Stimulated activated CD8-positive, alpha-beta memory T cell treated with anti-CD3 and anti-CD28 coated beads, Interleukin-4, amount 100 ng/mL, for 48 hours (primary cell): ENCODE measurements around the gene ATP2A2.

Experiments used
- DNase-seq: peaks from one replicate; pipeline ENCODE4 v3.0.0-alpha.2; 2020

ATP2A2 gene

DNA sequence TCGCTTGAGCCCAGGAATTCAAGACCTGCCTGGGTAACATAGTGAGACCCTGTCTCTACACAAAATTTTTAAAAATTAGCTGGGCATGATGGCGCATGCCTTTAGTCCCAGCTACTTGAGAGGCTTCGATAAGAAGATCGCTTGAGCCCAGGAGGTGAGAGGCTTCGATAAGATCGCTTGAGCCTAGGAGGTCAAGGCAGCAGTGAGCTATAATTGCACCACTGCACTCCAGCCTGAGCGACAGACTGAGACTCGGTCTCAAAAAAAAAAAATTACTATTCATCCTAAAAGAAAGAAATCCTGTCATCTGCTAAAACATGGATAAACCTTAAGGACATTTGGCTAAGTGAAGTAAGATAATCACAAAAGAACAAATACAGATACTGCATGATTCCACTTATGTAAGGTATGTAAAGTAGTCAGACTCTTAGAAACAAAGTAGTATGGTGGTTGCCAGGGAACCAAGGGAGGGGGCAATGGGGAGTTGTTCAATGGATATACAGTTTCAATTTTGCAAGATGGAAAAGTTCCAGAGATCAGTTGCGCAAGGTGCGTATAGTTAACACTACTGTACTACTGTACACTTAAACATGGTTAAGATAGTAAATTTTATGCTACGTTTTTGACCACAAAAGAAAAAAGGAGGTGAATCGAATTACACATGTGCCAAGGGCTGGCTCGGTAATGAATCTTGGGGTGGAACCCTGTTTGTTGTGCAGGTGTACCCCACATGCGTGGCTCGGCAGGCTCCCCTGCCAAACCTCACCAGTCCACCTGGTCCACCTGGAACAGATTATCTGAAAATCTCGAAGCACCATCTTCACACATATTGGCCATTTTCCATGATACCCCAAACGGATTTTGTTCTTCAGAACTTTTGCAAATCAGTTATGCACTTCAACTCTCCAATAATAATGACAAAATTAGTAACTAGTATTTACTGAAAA is 18.3 kb upstream of the ATP2A2 start:
- DNase-seq: no peak

- no peak for DNase-seq
Observed at GRCh38 chr12:110266381-110266960, 14.6 kb upstream of the ATP2A2 start.

- no peak for DNase-seq
Observed at GRCh38 chr12:110266980-110267620, 13.9 kb upstream of the ATP2A2 start.

DNA sequence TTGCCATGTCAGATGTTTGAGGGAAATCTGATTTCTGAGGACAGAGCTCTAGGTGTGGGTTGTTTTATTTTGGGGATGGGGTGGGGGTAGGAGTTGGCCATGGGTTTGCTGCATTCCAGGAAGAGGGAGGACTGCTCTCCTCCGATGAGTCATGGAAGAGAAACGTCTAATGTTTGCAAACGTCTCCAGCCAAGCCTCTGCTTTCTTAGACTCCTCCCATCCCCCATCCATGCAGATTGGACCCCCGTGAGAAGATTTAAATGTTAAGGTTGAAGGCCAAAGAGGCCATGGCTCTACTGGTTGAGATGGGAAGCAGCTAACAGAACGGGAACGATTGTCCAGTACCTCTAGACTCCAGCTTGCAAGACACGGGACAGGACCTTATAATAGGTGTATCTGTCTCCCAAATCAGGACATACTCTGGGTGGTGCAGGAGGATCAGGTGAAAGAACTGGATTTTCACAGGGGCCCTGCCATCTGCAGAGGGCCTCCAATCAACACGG is 11.4 kb upstream of the ATP2A2 start:
- DNase-seq: no peak

DNA sequence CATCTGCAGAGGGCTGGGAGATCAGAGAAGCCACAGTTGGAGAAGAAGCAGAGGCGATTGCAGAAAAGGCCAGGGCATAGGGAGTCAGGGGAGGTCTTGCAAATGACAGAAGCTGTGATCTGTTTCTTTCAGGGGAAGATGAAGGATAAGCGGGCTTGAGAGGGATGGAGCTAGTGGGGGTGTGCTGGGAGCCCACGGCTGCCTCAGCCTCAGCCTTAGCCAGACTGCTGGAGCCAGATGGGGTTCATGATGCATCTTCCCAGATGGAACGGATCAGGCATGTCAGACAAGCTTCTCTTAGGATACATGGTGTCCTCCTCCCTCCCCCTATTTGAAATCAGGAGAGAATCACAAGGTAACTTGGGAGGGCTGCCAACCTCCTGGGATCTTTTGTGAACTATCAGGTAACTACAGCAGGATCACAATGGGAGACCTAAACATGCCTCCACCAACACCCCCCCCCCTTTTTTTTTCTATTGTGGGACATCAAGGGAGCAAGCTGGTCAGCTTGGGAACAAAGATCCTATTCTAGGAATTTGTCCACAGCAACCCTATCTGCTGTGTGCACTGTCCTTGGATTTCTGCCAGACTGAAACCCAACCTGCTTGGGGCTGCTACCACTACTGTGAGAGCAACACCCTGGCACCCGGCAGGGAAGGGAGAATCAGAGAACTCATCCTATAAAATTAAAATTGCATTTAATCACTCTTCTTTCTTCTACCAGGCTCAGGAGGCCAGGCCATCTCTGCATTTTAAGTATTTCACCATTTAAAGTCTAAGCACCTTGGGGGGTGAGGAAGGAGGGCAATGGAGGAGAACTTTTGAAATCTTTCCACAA is 10.7 kb upstream of the ATP2A2 start:
- no peak for DNase-seq

GRCh38 chr12:110271015-110271414 is 10.0 kb upstream of the ATP2A2 start:
- no peak for DNase-seq

DNA sequence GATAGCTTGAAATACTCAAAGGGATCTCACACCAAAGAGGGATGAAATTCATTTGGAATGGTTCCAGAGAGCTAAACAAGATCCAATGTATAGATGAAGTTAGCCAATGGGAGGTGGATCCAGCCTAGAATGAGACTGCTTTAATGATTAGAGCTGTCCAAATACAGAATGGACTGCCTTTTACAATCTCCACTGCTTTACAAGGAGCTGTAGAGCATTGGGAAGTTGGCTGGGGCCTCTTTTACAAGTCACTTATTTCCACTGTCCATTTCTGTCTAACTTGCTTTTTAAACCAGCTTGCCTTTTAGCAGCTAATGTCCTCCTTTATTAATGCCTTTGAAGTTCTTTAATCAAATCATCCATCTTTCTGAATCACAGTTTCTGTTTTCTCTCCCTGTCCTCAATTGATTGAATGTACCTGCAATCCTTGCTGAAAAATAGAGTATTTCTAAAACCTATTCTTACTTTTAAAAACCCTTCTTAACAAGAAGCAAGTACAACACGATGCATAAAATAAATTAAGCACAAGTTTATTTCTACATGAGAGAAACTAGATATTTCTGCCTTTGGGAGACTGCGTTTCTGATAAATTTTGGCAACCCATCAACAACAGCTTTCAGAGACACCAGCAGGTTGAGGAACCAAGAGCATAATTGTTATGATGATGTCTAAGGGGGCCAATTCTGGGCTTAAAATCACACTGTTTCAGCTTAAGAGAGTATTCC is 3.4 kb upstream of the ATP2A2 start:
- no peak for DNase-seq

GRCh38 chr12:110278255-110278536 is 2.9 kb upstream of the ATP2A2 start:
- no peak for DNase-seq

DNA sequence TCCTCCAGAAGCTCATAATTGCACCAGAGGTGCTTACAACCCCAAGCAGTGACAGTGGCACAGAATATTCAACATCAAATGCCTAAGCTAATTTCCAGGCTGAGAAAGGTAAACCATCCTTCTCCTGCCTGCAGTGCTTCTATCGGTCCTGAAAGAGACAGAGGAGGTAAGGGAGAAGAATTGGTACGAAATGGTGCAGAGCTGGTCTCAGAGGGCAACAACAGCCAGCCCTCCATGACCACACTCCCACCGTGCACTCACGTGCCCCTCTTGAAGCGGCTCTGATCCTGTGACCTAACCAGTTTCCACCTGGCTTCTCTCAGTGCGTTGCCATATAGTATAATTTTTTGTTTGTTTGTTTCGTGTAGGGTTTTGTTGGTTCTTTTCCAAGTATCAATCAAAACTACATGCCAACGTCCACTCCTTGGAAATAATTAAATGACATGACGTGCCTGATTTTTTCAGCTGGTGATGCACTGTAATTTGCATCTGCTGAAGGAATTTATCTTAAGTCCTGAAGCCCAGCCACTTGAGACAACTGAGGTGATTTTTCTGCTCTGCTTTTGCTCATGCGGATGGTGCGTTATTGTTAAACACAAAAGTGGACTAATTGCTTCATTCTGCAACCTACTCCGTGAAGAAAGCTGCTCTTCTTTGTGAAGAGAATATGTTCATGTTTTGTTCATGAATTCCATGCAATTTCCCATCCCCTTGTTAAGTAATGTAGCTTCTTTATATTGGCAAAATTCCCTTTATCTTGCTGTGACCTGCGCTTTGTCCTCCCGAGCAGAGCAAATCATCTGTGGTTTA is 1.3 kb upstream of the ATP2A2 start:
- no peak for DNase-seq

DNA sequence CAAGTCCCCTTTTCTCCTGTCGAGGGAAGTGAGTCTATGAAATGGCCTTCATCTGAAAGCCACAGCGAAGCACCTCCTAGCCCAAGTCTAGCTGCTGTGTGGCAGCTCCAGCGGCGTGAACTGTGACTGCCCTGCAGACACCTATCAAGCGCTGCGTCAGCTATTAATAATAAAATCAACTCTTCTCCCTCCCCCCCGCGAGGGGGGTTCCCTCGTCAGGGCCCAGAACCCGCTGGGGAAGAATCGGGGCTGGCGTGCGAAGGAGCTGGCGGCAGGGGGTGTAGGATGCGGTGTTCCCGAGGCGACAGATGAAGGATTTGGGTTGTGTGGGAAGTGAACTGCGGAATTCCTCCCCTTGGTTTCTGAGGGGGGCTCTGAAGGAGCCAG is 662 bp upstream of the ATP2A2 start:
- no peak for DNase-seq

- peak; percentile 66 for DNase-seq
Observed at GRCh38 chr12:110281549-110282299, 677 bp downstream of the ATP2A2 start.

GRCh38 chr12:110282300-110282860 is 1.3 kb downstream of the ATP2A2 start:
- no peak for DNase-seq

GRCh38 chr12:110282956-110283817 is 2.1 kb downstream of the ATP2A2 start:
- DNase-seq: no peak

- DNase-seq: no peak
Observed at GRCh38 chr12:110284597-110284996, 3.5 kb downstream of the ATP2A2 start.

GRCh38 chr12:110286623-110287022 is 5.6 kb downstream of the ATP2A2 start:
- DNase-seq: no peak

DNA sequence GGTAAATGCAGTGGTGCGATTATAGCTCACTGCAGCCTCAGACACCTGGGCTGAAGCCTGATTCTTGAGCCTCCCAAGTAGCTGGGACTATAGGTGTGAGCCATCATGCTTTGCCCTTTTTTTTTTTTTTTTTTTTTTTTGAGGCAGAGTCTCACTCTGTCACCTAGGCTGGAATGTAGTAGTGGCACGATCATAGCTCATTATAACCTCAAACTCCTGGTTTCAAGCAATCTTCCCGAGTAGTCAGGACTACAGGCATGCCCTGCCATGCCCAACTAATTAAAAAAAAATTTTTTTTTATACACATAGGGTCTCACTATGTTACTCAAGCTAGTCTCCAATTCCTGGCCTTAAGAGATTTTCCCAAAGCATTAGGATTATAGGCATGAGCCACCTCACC is 6.9 kb downstream of the ATP2A2 start:
- DNase-seq: no peak

DNA sequence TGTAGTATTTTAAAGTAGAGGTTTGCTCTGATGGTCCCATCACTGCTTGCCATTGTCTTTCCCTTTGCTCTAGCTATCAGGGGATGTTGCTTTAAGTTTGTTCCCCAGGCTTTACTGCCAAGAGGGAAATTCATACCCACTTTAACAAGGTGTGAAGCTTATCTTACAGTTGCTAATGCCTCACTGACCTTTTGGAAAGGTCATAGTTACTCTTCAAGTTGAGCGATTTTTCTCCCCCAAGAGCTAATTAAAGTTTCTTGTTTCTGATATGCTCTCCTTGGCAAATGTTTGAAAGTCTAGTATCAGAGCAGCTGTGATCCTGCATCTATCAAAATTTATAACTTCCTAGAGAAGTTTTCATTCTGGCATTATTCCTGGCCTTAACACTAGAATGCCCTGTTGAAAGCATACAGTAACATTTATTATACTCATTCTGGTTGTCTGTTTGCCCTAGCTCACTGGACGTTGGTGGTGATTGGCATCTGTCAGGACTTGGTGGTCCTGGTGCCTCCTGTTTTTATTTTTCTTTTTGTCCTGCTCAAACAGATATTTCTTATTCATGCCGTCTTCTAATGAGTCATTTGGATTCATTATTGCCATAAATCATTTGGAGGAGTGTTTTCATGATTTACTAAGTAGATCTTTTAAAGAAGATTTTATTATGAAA is 8.1 kb downstream of the ATP2A2 start:
- no peak for DNase-seq

GRCh38 chr12:110289711-110290078 is 8.6 kb downstream of the ATP2A2 start:
- no peak for DNase-seq
